Activated CD8-positive, alpha-beta memory T cell treated with anti-CD3 and anti-CD28 coated beads for 36 hours (primary cell): Measurements from ENCODE around the gene ZBBX. TPM values are rescaled to one million over a fixed set of nuclear protein-coding genes. Genes with fewer than 3 reads are reported as not detected.

Experiments used
- CTCF ChIA-PET: fragments of 350-600 bp; sonication (Branson Sonifier 250); formaldehyde crosslinking; loops from one replicate; lab custom pipeline; 2021; ENCODE audit warnings: antibody characterized with exemption; lab: Charles Lee
- POLR2A ChIA-PET: fragments of 350-600 bp; sonication (Branson Sonifier 250); formaldehyde crosslinking; loops from one replicate; lab custom pipeline; 2021; ENCODE audit warnings: antibody characterized with exemption; lab: Charles Lee
- total RNA-seq, 2 experiments: library from RNA; stranded (reverse); gene quantifications; one replicate each; pipeline ENCODE4 v1.2.3, GENCODE V29; 2021

ZBBX gene
- total RNA-seq, 2 experiments from 2014 or later = not detected

- ChIA-PET CTCF (no interaction called here), POLR2A (no interaction called here)
Measured at GRCh38 chr3:167318996-167319615, 61.0 kb downstream of the ZBBX start.

DNA sequence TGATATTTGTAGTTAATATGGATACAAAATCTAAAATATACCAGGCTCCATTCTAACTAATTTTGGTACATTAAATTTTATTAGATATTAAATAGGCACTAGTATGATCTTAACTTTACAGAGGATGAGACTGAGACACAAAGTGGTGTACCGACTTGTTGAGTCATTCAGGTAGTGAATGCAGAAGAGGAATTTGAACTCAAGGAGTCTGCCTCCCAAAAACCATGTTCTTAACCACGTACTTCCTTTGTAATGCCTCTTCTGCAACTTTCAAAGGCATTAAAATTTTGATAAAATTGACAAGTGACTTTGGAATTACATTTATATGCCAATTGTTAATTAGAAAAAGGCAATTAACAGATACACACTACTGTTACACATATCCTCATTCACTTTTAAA, 61.8 kb downstream of the ZBBX start:
- ChIA-PET CTCF (no interaction called here), POLR2A (no interaction called here)

- POLR2A ChIA-PET = no interaction called here
- CTCF ChIA-PET = no interaction called here
Measured at GRCh38 chr3:167306319-167306718, 73.8 kb downstream of the ZBBX start.

- POLR2A ChIA-PET = no interaction called here
- CTCF ChIA-PET = no interaction called here
Measured at GRCh38 chr3:167305340-167305890, 74.7 kb downstream of the ZBBX start.

DNA sequence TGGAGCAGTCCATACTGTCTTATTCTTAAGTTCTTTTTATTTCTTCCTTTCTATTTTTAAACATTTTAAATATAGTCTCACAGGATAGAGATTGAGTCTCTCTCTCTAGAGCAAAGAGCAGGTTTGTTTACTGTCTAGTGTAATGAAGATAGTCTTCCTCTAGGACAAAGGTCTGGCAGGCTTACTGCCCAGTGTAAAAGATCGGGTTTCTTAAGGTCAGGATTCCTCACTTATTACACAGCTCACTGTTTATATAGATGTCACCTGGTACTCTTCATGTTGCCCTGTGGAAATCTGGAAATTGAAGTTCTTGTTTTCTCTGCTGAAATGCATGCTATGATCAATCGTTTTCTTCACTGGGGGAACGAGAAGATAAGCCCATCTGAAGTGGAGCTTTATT, 76.0 kb downstream of the ZBBX start:
- CTCF ChIA-PET = no interaction called here
- POLR2A ChIA-PET = no interaction called here

GRCh38 chr3:167302678-167303077, 77.4 kb downstream of the ZBBX start:
- CTCF ChIA-PET = no interaction called here

GRCh38 chr3:167300207-167300606, 79.9 kb downstream of the ZBBX start:
- CTCF ChIA-PET = no interaction called here
- POLR2A ChIA-PET = no interaction called here

More at GRCh38 chr3:167302678-167303077, 77.4 kb downstream of the ZBBX start:
- POLR2A ChIA-PET = no interaction called here

GRCh38 chr3:167289435-167289834, 90.7 kb downstream of the ZBBX start:
- POLR2A ChIA-PET = no interaction called here
- CTCF ChIA-PET = no interaction called here

GRCh38 chr3:167288737-167289136, 91.4 kb downstream of the ZBBX start:
- CTCF ChIA-PET = no interaction called here

DNA sequence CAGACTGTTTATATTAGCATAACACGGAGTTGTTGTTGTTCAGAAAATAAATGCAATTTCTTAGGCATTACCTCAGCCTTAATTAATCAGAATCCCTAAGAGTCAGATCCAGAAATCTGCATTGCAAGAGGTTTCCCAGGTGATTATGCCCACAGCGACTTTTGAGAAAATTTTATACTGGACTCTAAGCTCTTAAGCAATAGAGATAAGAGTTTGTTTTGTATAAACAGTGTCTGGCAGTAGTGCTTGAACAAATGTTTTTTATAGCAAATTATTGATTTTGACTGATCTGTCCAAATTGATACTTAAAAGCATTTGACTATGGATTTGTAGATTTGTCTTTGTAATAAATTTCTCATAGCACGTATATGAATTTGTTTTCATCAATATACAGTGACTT, 92.8 kb downstream of the ZBBX start:
- CTCF ChIA-PET = no interaction called here
- POLR2A ChIA-PET = no interaction called here

More at GRCh38 chr3:167288737-167289136, 91.4 kb downstream of the ZBBX start:
- POLR2A ChIA-PET = no interaction called here

DNA sequence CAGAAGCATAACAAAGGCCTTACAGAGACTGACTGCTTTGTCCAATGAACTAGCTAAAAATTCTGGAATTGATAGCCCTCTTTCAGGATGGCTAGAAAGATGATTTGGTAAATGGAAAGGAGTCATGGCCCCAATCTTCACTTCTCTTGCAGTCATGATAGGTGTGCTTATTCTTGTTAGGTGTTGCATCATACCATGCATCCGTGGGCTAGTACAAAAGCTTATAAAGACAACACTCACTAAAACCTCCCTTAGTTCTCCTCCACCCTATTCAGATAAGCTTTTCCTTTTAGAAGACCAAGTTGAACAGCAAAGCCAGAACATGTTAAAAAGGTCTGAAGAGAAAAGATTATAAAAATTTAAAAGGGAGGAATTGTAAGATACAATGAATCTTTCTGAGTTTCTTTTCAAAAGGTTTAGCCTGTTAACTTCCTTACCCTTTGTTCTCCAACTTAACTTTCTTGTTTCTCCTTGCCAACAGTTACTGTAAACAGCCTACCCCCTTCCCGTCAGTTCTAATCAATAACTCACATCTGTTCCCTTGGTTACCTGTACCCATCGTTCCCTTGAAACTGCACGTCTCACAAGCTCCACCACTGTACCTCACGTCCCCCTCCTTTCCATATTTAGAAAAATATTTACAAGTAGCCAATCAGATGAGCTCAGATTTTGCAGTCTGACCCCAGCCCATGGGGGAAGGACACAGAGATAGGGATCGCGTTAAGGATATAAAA, 105.8 kb downstream of the ZBBX start:
- ChIA-PET CTCF (no interaction called here), POLR2A (no interaction called here)

GRCh38 chr3:167253037-167253436, 127.1 kb downstream of the ZBBX start:
- ChIA-PET CTCF (no interaction called here), POLR2A (no interaction called here)

DNA sequence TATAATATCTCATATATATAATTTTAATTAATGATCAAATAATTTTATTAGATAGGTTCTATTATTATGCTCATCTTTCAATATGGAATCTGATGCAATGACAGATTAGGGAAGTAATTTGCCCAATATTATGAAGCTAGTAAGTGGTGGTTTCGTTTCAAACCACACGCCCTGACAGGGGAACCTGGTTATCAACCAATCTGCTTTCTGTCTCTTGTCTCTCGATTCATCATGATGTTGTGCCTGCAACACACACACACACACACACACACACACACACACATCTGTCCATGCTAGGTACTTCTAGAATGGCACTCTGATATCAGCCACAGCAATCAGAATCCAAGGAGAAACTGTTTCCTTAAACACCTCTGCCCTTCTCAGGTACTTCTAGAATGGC, 128.4 kb downstream of the ZBBX start:
- ChIA-PET POLR2A (no interaction called here), CTCF (no interaction called here)

GRCh38 chr3:167246252-167246651, 133.8 kb downstream of the ZBBX start:
- POLR2A ChIA-PET = no interaction called here
- CTCF ChIA-PET = no interaction called here

GRCh38 chr3:167241048-167241845, 138.8 kb downstream of the ZBBX start:
- ChIA-PET POLR2A (no interaction called here), CTCF (no interaction called here)

DNA sequence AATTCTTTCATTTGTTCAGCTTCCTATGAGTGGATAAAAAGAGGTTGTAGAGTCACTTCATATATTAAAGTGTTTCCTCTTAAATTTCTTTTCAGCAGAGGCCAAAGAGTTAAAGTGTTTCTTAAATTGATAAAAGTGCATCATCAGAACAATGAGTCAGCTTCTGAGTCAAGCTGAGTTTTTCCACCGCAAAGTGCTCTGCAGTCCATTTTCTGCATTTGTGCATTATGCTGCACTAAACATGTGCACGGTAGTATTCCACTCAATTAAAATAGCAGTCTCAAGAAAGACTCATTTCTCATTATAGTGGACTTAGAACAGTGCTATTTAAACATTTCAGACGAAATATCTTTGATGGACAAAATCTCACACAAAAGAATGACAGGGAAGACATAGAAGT, 152.0 kb downstream of the ZBBX start:
- CTCF ChIA-PET = no interaction called here

GRCh38 chr3:167225821-167226220, 154.3 kb downstream of the ZBBX start:
- CTCF ChIA-PET = no interaction called here
- POLR2A ChIA-PET = no interaction called here

More for the DNA sequence above, 152.0 kb downstream of the ZBBX start:
- POLR2A ChIA-PET = no interaction called here

GRCh38 chr3:167209011-167209410, 171.1 kb downstream of the ZBBX start:
- CTCF ChIA-PET = no interaction called here

GRCh38 chr3:167203062-167203461, 177.0 kb downstream of the ZBBX start:
- CTCF ChIA-PET = no interaction called here
- POLR2A ChIA-PET = no interaction called here

More at GRCh38 chr3:167209011-167209410, 171.1 kb downstream of the ZBBX start:
- POLR2A ChIA-PET = no interaction called here

GRCh38 chr3:167198949-167199600, 181.0 kb downstream of the ZBBX start:
- POLR2A ChIA-PET = no interaction called here
- CTCF ChIA-PET = no interaction called here
